IMR-90 (cell line): ENCODE data around the gene SCPEP1. TPM values are rescaled to one million over a fixed set of nuclear protein-coding genes. Genes with fewer than 3 reads are reported as not detected.

Experiments
- ATAC-seq: fragments of 200-7000 bp; cut with Tn5 transposase; 2 replicates; pipeline ENCODE4 v1.9.1; 2020; ENCODE audit warnings: low read depth, mild to moderate bottlenecking, moderate library complexity
- BruUV-seq: library from RNA; stranded (reverse); fragments of 400-500 nt; replicated peaks from 2 replicates; lab custom pipeline; 2021; lab: Mats Ljungman, UMichigan
- CTCF ChIA-PET: fragments of 300-600 bp; formaldehyde crosslinking; extraction: SDS; loops from one replicate; lab custom pipeline; 2021; ENCODE audit warnings: antibody characterized with exemption; lab: Yijun Ruan, JAX
- POLR2A ChIA-PET: fragments of 300-600 bp; sonication (Branson Sonifier 250); formaldehyde crosslinking; loops from one replicate; lab custom pipeline; 2022; ENCODE audit warnings: antibody characterized with exemption; ENCODE audit not compliant: unreplicated experiment; lab: Charles Lee
- DNase-seq: peaks from one replicate; pipeline ENCODE4 v3.0.0; 2013
- H2AFZ ChIP-seq: replicated peaks from 2 replicates; pipeline ENCODE3; 2013; ENCODE audit warnings: low read length, mild to moderate bottlenecking; ENCODE audit not compliant: poor library complexity
- H2AK5ac ChIP-seq: 2 replicates; pipeline ENCODE4 v1.6.1; 2013; ENCODE audit warnings: low read depth, low read length, inconsistent platforms
- H2AK9ac ChIP-seq: replicated peaks from 2 replicates; pipeline ENCODE3; 2013; ENCODE audit warnings: mild to moderate bottlenecking, low read depth, low read length, moderate library complexity; ENCODE audit not compliant: poor library complexity
- H2BK120ac ChIP-seq: 2 replicates; pipeline ENCODE4 v1.6.1; 2013; ENCODE audit warnings: low read depth, low read length, inconsistent platforms
- H2BK15ac ChIP-seq: 3 replicates; pipeline ENCODE4 v1.6.1; 2013; ENCODE audit warnings: low read depth, low read length, inconsistent platforms
- H2BK20ac ChIP-seq: 2 replicates; pipeline ENCODE4 v1.6.1; 2013; ENCODE audit warnings: low read depth, mild to moderate bottlenecking, inconsistent platforms, low read length, moderate library complexity
- H2BK5ac ChIP-seq: 2 replicates; pipeline ENCODE4 v1.6.1; 2013; ENCODE audit warnings: mild to moderate bottlenecking, low read depth, low read length, inconsistent platforms; ENCODE audit not compliant: poor library complexity, severe bottlenecking
- H3K14ac ChIP-seq: replicated peaks from 2 replicates; pipeline ENCODE4 v1.6.1; 2013; ENCODE audit warnings: low read depth, low read length, inconsistent platforms
- H3K18ac ChIP-seq: 2 replicates; pipeline ENCODE4 v1.6.1; 2013; ENCODE audit warnings: low read depth, low read length, control low read depth
- H3K23ac ChIP-seq: 2 replicates; pipeline ENCODE4 v1.6.1; 2013; ENCODE audit warnings: low read depth, low read length, inconsistent platforms
- H3K27ac ChIP-seq: 2 replicates; pipeline ENCODE4 v1.5.1; 2013; ENCODE audit warnings: mild to moderate bottlenecking, control low read depth, low read length; ENCODE audit not compliant: insufficient read depth
- H3K27me3 ChIP-seq: 2 replicates; pipeline ENCODE4 v1.6.1; 2013; ENCODE audit warnings: low read length; ENCODE audit not compliant: control insufficient read depth, insufficient read depth
- H3K36me3 ChIP-seq: 2 replicates; pipeline ENCODE4 v1.6.1; 2013; ENCODE audit warnings: low read length, mixed read lengths; ENCODE audit not compliant: control insufficient read depth, insufficient read depth
- H3K4ac ChIP-seq: 2 replicates; pipeline ENCODE4 v1.6.1; 2013; ENCODE audit warnings: low read depth, low read length, inconsistent platforms
- H3K4me1 ChIP-seq: 2 replicates; pipeline ENCODE4 v1.6.1; 2013; ENCODE audit warnings: low read length, mixed read lengths; ENCODE audit not compliant: control insufficient read depth, insufficient read depth
- H3K4me2 ChIP-seq: 2 replicates; pipeline ENCODE4 v1.6.1; 2013; ENCODE audit warnings: low read depth, mild to moderate bottlenecking, control low read depth, low read length, moderate library complexity
- H3K4me3 ChIP-seq: 2 replicates; pipeline ENCODE4 v1.5.1; 2013; ENCODE audit warnings: low read depth, mild to moderate bottlenecking, control low read depth, low read length, moderate library complexity; ENCODE audit not compliant: insufficient read depth
- H3K56ac ChIP-seq: 2 replicates; pipeline ENCODE4 v1.6.1; 2013; ENCODE audit warnings: low read length, inconsistent platforms; ENCODE audit not compliant: insufficient read depth; ENCODE audit errors: extremely low read depth
- H3K79me1 ChIP-seq, 2 experiments: 2 replicates each; pipeline ENCODE4 v1.6.1; 2013; ENCODE audit warnings: low read length in 2 of 2, inconsistent platforms in 1 of 2, low read depth in 1 of 2
- H3K9ac ChIP-seq: 2 replicates; pipeline ENCODE4 v1.6.1; 2013; ENCODE audit warnings: low read depth, low read length, control low read depth
- H3K9me1 ChIP-seq: 2 replicates; pipeline ENCODE4 v1.6.1; 2013; ENCODE audit warnings: low read length, inconsistent platforms; ENCODE audit not compliant: insufficient read depth
- H3K9me3 ChIP-seq: 2 replicates; pipeline ENCODE4 v1.6.1; 2013; ENCODE audit warnings: low read length; ENCODE audit not compliant: control insufficient read depth, insufficient read depth
- H4K20me1 ChIP-seq: 2 replicates; pipeline ENCODE4 v1.6.1; 2013; ENCODE audit warnings: low read length, inconsistent platforms; ENCODE audit not compliant: insufficient read depth
- H4K5ac ChIP-seq: 2 replicates; pipeline ENCODE4 v1.6.1; 2013; ENCODE audit warnings: mild to moderate bottlenecking, low read depth, low read length, control low read depth
- H4K8ac ChIP-seq, 2 experiments: 2 replicates each; pipeline ENCODE4 v1.6.1; 2013; ENCODE audit warnings: low read depth in 2 of 2, low read length in 2 of 2, control low read depth in 1 of 2, inconsistent platforms in 1 of 2
- H4K91ac ChIP-seq: 2 replicates; pipeline ENCODE4 v1.6.1; 2013; ENCODE audit warnings: low read depth, low read length, inconsistent platforms; ENCODE audit not compliant: insufficient read depth
- MAFK ChIP-seq: IDR thresholded peaks from 2 replicates; pipeline ENCODE4 v1.6.1; 2012; ENCODE audit warnings: low read depth, low read length, improper control_type of control experiment
- MAZ ChIP-seq: IDR thresholded peaks from 2 replicates; pipeline ENCODE4 v1.6.1; 2012; ENCODE audit warnings: low read depth, mild to moderate bottlenecking, low read length, improper control_type of control experiment, moderate library complexity, borderline replicate concordance
- WGBS, 2 experiments: methylation state at CpG; one replicate each; pipeline versions ENCODE4 v1.1.5 to v1.1.7; 2013; ENCODE audit warnings: missing lambda C conversion rate in 2 of 2; ENCODE audit not compliant: insufficient read length in 1 of 2; ENCODE audit errors: extremely low coverage in 2 of 2; 5-methylcytosine and 5-hydroxymethylcytosine counted together
- dilution Hi-C: fragments of 300-500 bp; cut with HindIII; formaldehyde crosslinking; loops from one replicate; pipeline ENCODE4 v1.14.3; 2018; ENCODE audit warnings: low sequenced_read_pairs; ENCODE audit not compliant: unreplicated experiment
- in situ Hi-C: fragments of 300-500 bp; cut with MboI; formaldehyde crosslinking; loops from 3 replicates; pipeline ENCODE4 v1.14.3; 2019; ENCODE audit warnings: low sequenced_read_pairs, inconsistent platforms, mixed read lengths
- intact Hi-C: fragments of 100-400 bp; cut with micrococcal nuclease; formaldehyde crosslinking; loops from 2 replicates; pipeline ENCODE4 v1.10.0; 2022
- polyA plus RNA-seq, 3 experiments: library from polyadenylated mRNA; depleted of rRNA; stranded (reverse); fragments of >200 nt; gene quantifications; 2 replicates each; pipeline ENCODE4 v1.2.3, GENCODE V29; 2012; ENCODE audit warnings: low replicate concordance in 1 of 3
- total RNA-seq: library from RNA; depleted of rRNA; stranded (reverse); fragments of >200 nt; gene quantifications from 2 replicates; pipeline ENCODE4 v1.2.3, GENCODE V29; 2012

The SCPEP1 gene
- total and polyA plus RNA-seq, 2 of the 4 experiments (the other 2 are of a cell fraction): 16.5 to 32.1 TPM

DNA sequence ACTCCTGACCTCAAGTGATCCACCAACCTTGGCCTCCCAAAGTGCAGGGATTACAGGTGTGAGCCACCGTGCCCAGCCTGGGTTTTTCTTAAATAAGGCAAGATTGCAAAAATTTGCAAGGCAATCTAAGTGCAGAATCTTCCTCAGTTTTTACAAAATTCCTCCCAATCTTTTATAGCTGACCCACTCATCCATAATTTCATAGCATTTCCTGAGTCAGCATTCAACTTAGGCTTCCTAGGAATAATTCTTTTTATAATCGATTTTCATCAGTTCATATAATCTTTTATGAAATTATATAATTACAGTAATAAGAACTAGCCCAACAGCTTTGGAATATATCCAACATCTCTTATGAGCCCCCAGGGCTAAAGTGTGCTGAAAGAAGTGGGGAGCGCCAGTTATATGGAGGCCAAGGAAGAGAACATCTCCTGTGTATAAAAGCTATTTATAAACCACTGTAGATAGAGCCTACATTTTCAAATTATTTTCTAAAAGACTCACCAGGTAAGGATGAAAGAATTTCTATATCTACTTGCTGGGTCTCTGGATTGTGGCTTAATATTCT, 31.9 kb upstream of the SCPEP1 start:
- Histone ChIP-seq H3K4me2 (no peak overlapping the region), H3K36me3 (peaks cover 40% of the 10 kb centered on the region), H2BK20ac (no peak overlapping the region), H3K4ac (no peak overlapping the region), H4K8ac (no peak overlapping the region), H3K9me1 (no peaks in the 10 kb centered on the region), H3K4me1 (no peaks in the 10 kb centered on the region), H3K4me3 (no peak overlapping the region), H3K27ac (no peak overlapping the region), H3K56ac (no peak overlapping the region), H3K27me3 (no peaks in the 10 kb centered on the region), H4K20me1 (no peaks in the 10 kb centered on the region), H3K14ac (no peak overlapping the region), H2BK120ac (no peak overlapping the region), H2AFZ (no peak overlapping the region), H3K23ac (no peak overlapping the region), H2BK15ac (no peak overlapping the region), H2BK5ac (no peak overlapping the region), H3K79me1 (peaks cover 8 to 13% of the 10 kb centered on the region in 2 experiments; a peak in 3 of 4 replicates), H2AK5ac (no peak overlapping the region), H4K5ac (no peak overlapping the region), H3K9ac (no peak overlapping the region), H4K91ac (no peak overlapping the region), H2AK9ac (no peak overlapping the region), H3K9me3 (no peaks in the 10 kb centered on the region), H3K18ac (no peak overlapping the region)
- dilution Hi-C loops (no loop called here), in situ Hi-C loops (loop anchor here (25.0 kb wide), 1 partner anchor 359 kb away; the partner anchor contains the start of gene NOG), intact Hi-C loops (no loop called here)
- WGBS, 2 experiments: no CpG with 5 or more reads among the region's 3 CpGs
- DNase-seq: no peak
- BruUV-seq: no TSS peak
- no peak for TF ChIP-seq MAZ
- TF ChIP-seq MAFK: peak; percentile 66
- ATAC-seq: no peak
- POLR2A ChIA-PET: no interaction called here
- CTCF ChIA-PET: interaction anchor here (1.2 kb wide), 1 partner anchor 126 kb away, joined by 3 read pairs; no protein-coding TSS in a partner anchor
